Measurements from ENCODE around the gene CDC34. TPM values are rescaled to one million over a fixed set of nuclear protein-coding genes. Genes with fewer than 3 reads are reported as not detected.

The CDC34 gene
- total RNA-seq, 1 experiment from 2014 or later: 129 TPM

- TF ChIP-seq ZNF423 (CRISPR knock-in tag; IDR thresholded peaks at IDR 0.05) (no peak), ZNF425 (CRISPR knock-in tag; conservative IDR thresholded peaks at IDR 0.05) (no peak), HMGA2 (CRISPR knock-in tag; IDR thresholded peaks at IDR 0.05) (no peak), GRHL2 (CRISPR knock-in tag; IDR thresholded peaks at IDR 0.05; ENCODE audit: insufficient replicate concordance, severe bottlenecking) (no peak), FOXK1 (CRISPR knock-in tag; IDR thresholded peaks at IDR 0.05) (peak; percentile 63; the same call in 1 of the 2 replicates), FOXP1 (CRISPR knock-in tag; IDR thresholded peaks at IDR 0.05; ENCODE audit: borderline replicate concordance) (peak; percentile 92), ZNF396 (CRISPR knock-in tag; IDR thresholded peaks at IDR 0.05; ENCODE audit: borderline replicate concordance) (no peak), ZNF138 (CRISPR knock-in tag; conservative IDR thresholded peaks at IDR 0.05) (no peak), ZNF219 (CRISPR knock-in tag; IDR thresholded peaks at IDR 0.05; ENCODE audit: borderline replicate concordance) (no peak), EMX1 (CRISPR knock-in tag; IDR thresholded peaks at IDR 0.05) (no peak), AFF4 (CRISPR knock-in tag; IDR thresholded peaks at IDR 0.05; ENCODE audit: borderline replicate concordance) (no peak), ETV6 (CRISPR knock-in tag; IDR thresholded peaks at IDR 0.05) (peak; percentile 89), KAT7 (CRISPR knock-in tag; IDR thresholded peaks at IDR 0.05; ENCODE audit: borderline replicate concordance) (no peak; the same call in 1 of the 2 replicates), NFE2L1 (CRISPR knock-in tag; IDR thresholded peaks at IDR 0.05) (peak; percentile 83), RORB (CRISPR knock-in tag; IDR thresholded peaks at IDR 0.05) (no peak), FOXP4 (CRISPR knock-in tag; IDR thresholded peaks at IDR 0.05) (peak; percentile 96), ZNF671 (CRISPR knock-in tag; IDR thresholded peaks at IDR 0.05) (no peak), NFATC4 (CRISPR knock-in tag; IDR thresholded peaks at IDR 0.05) (no peak), CDX4 (CRISPR knock-in tag; IDR thresholded peaks at IDR 0.05; ENCODE audit: borderline replicate concordance) (no peak), ZBTB21 (CRISPR knock-in tag; IDR thresholded peaks at IDR 0.05; ENCODE audit: borderline replicate concordance) (no peak), TEAD4 (CRISPR knock-in tag; IDR thresholded peaks at IDR 0.05) (peak; percentile 58; the same call in 1 of the 2 replicates), IRF1 (CRISPR knock-in tag; IDR thresholded peaks at IDR 0.05) (peak; percentile 43; the same call in 1 of the 2 replicates)
- TF ChIP-seq, protein P1, sequence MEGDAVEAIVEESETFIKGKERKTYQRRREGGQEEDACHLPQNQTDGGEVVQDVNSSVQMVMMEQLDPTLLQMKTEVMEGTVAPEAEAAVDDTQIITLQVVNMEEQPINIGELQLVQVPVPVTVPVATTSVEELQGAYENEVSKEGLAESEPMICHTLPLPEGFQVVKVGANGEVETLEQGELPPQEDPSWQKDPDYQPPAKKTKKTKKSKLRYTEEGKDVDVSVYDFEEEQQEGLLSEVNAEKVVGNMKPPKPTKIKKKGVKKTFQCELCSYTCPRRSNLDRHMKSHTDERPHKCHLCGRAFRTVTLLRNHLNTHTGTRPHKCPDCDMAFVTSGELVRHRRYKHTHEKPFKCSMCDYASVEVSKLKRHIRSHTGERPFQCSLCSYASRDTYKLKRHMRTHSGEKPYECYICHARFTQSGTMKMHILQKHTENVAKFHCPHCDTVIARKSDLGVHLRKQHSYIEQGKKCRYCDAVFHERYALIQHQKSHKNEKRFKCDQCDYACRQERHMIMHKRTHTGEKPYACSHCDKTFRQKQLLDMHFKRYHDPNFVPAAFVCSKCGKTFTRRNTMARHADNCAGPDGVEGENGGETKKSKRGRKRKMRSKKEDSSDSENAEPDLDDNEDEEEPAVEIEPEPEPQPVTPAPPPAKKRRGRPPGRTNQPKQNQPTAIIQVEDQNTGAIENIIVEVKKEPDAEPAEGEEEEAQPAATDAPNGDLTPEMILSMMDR (IDR thresholded peaks at IDR 0.05): no peak
- TF ChIP-seq, protein P2, sequence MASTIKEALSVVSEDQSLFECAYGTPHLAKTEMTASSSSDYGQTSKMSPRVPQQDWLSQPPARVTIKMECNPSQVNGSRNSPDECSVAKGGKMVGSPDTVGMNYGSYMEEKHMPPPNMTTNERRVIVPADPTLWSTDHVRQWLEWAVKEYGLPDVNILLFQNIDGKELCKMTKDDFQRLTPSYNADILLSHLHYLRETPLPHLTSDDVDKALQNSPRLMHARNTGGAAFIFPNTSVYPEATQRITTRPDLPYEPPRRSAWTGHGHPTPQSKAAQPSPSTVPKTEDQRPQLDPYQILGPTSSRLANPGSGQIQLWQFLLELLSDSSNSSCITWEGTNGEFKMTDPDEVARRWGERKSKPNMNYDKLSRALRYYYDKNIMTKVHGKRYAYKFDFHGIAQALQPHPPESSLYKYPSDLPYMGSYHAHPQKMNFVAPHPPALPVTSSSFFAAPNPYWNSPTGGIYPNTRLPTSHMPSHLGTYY (CRISPR knock-in tag; IDR thresholded peaks at IDR 0.05): no peak
- TF ChIP-seq, protein P3, sequence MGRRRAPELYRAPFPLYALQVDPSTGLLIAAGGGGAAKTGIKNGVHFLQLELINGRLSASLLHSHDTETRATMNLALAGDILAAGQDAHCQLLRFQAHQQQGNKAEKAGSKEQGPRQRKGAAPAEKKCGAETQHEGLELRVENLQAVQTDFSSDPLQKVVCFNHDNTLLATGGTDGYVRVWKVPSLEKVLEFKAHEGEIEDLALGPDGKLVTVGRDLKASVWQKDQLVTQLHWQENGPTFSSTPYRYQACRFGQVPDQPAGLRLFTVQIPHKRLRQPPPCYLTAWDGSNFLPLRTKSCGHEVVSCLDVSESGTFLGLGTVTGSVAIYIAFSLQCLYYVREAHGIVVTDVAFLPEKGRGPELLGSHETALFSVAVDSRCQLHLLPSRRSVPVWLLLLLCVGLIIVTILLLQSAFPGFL (CRISPR knock-in tag; IDR thresholded peaks at IDR 0.05; ENCODE audit: borderline replicate concordance): peak; percentile 41; the same call in 1 of the 2 replicates
Measured at GRCh38 chr19:591099-591958, 59.8 kb downstream of the CDC34 start (continued).
